ENCODE measurements around the gene SPATA24. TPM values are rescaled to one million over a fixed set of nuclear protein-coding genes. Genes with fewer than 3 reads are reported as not detected.
"Not testable (repeated sequence)": the region's sequence is repeated elsewhere in the genome, so short reads cannot be mapped to it uniquely, and the experiment has no call there.

SPATA24 gene
- polyA plus RNA-seq, 4 donors = 7.2 to 15.1 (median 10.7) TPM

- 98% methylated on average over 17 of the region's 17 CpGs for WGBS, 3 donors
- H3K4me3 ChIP-seq (ENCODE audit: low read depth in 1 of 3, low read length in 3 of 3); H3K9me3 ChIP-seq (ENCODE audit: control insufficient read depth in 2 of 2, insufficient read depth in 1 of 2, low read depth in 1 of 2, low read length in 1 of 2); H3K27ac ChIP-seq (ENCODE audit: low read depth in 1 of 3, low read length in 2 of 3); H3K36me3 ChIP-seq (ENCODE audit: control insufficient read depth in 3 of 3, insufficient read depth in 2 of 3, low read depth in 1 of 3, low read length in 3 of 3); FAIRE-seq; DNase-seq: not testable (repeated sequence)
- peaks cover 0 to 18% (median 3%) of the 10 kb centered on the region in 3 donors for H3K4me1 ChIP-seq (ENCODE audit: control insufficient read depth in 3 of 3, insufficient read depth in 2 of 3, low read depth in 1 of 3, low read length in 2 of 3)
- H3K27me3 ChIP-seq (ENCODE audit: control insufficient read depth in 3 of 3, insufficient read depth in 3 of 3, low read length in 3 of 3) = peaks cover 0 to 11% (median 0%) of the 10 kb centered on the region in 3 donors
These were observed 36.5 kb upstream of the SPATA24 start for GRCh38 chr5:139440416-139440815.

- DNase-seq = peak; percentile 91 to 94
- 3 to 6% (median 3%) methylated on average over 39 to 49 of the region's 49 CpGs for WGBS, 3 donors
These were observed 35.4 kb upstream of the SPATA24 start, which contains the start of gene DNAJC18 for GRCh38 chr5:139439013-139439903. Gene DNAJC18 (minus strand): TSS chr5:139439525. CDS start chr5:139439445, 80 bp downstream.

DNA sequence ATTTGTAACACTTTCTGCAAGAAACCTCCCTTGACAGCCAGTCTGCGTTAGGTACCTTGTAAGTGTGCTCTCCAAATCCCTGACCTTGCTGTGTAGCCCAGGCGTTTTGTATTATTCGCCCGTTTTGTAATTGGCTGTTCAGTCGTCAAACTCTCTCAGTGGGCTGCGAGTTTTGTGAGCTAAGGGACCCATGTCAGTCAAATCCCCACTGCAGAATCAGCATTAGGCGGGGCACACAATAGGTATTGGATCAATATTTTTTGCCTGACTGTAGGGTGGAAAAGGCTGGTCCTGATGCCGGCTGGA lies 34.8 kb upstream of the SPATA24 start:
- peak overlapping the region in 2 of 3 donors; percentile 12 to 95 for H3K27ac ChIP-seq (ENCODE audit: low read depth in 1 of 3, low read length in 2 of 3)
- WGBS, 3 donors = 15 to 30% (median 28%) methylated on average over 8 of the region's 8 CpGs
- peaks cover 0 to 3% (median 0%) of the 10 kb centered on the region in 3 donors for H3K36me3 ChIP-seq (ENCODE audit: control insufficient read depth in 3 of 3, insufficient read depth in 2 of 3, low read depth in 1 of 3, low read length in 3 of 3)
- no peak for FAIRE-seq
- H3K27me3 ChIP-seq (ENCODE audit: control insufficient read depth in 3 of 3, insufficient read depth in 3 of 3, low read length in 3 of 3) = peaks cover 0 to 8% (median 0%) of the 10 kb centered on the region in 3 donors
- H3K4me3 ChIP-seq (ENCODE audit: low read depth in 1 of 3, low read length in 3 of 3) = peak overlapping the region in 2 of 3 donors; percentile 75 to 90
- no peaks in the 10 kb centered on the region for H3K9me3 ChIP-seq (ENCODE audit: control insufficient read depth in 2 of 2, insufficient read depth in 1 of 2, low read depth in 1 of 2, low read length in 1 of 2)
- no peak for DNase-seq
- H3K4me1 ChIP-seq (ENCODE audit: control insufficient read depth in 3 of 3, insufficient read depth in 2 of 3, low read depth in 1 of 3, low read length in 2 of 3) = peaks cover 0 to 18% (median 3%) of the 10 kb centered on the region in 3 donors

More at GRCh38 chr5:139439013-139439903, 35.4 kb upstream of the SPATA24 start, which contains the start of gene DNAJC18:
- H3K36me3 ChIP-seq (ENCODE audit: control insufficient read depth in 3 of 3, insufficient read depth in 2 of 3, low read depth in 1 of 3, low read length in 3 of 3) = peaks cover 0 to 2% (median 0%) of the 10 kb centered on the region in 3 donors
- peak within 1 kb of the TSS; percentile 75 to 90 (median 79) for H3K4me3 ChIP-seq (ENCODE audit: low read depth in 1 of 3, low read length in 3 of 3)
- FAIRE-seq = no peak
- no peaks in the 10 kb centered on the region for H3K9me3 ChIP-seq (ENCODE audit: control insufficient read depth in 2 of 2, insufficient read depth in 1 of 2, low read depth in 1 of 2, low read length in 1 of 2)
- H3K27ac ChIP-seq (ENCODE audit: low read depth in 1 of 3, low read length in 2 of 3) = peak within 1 kb of the TSS; percentile 95 to 99 (median 98)
- peaks cover 0 to 8% (median 0%) of the 10 kb centered on the region in 3 donors for H3K27me3 ChIP-seq (ENCODE audit: control insufficient read depth in 3 of 3, insufficient read depth in 3 of 3, low read length in 3 of 3)
- peaks cover 0 to 18% (median 3%) of the 10 kb centered on the region in 3 donors for H3K4me1 ChIP-seq (ENCODE audit: control insufficient read depth in 3 of 3, insufficient read depth in 2 of 3, low read depth in 1 of 3, low read length in 2 of 3)

GRCh38 chr5:139435676-139436075 lies 31.8 kb upstream of the SPATA24 start:
- Histone ChIP-seq H3K27ac (ENCODE audit: low read depth in 1 of 3, low read length in 2 of 3) (no peak overlapping the region), H3K4me1 (ENCODE audit: control insufficient read depth in 3 of 3, insufficient read depth in 2 of 3, low read depth in 1 of 3, low read length in 2 of 3) (peaks cover 0 to 18% (median 3%) of the 10 kb centered on the region in 3 donors), H3K4me3 (ENCODE audit: low read depth in 1 of 3, low read length in 3 of 3) (no peak overlapping the region), H3K27me3 (ENCODE audit: control insufficient read depth in 3 of 3, insufficient read depth in 3 of 3, low read length in 3 of 3) (no peaks in the 10 kb centered on the region), H3K36me3 (ENCODE audit: control insufficient read depth in 3 of 3, insufficient read depth in 2 of 3, low read depth in 1 of 3, low read length in 3 of 3) (peaks cover 0 to 3% (median 0%) of the 10 kb centered on the region in 3 donors), H3K9me3 (ENCODE audit: control insufficient read depth in 2 of 2, insufficient read depth in 1 of 2, low read depth in 1 of 2, low read length in 1 of 2) (no peaks in the 10 kb centered on the region)
- DNase-seq = no peak
- 94 to 97% (median 94%) methylated on average over 3 of the region's 3 CpGs for WGBS, 3 donors
- no peak for FAIRE-seq

DNA sequence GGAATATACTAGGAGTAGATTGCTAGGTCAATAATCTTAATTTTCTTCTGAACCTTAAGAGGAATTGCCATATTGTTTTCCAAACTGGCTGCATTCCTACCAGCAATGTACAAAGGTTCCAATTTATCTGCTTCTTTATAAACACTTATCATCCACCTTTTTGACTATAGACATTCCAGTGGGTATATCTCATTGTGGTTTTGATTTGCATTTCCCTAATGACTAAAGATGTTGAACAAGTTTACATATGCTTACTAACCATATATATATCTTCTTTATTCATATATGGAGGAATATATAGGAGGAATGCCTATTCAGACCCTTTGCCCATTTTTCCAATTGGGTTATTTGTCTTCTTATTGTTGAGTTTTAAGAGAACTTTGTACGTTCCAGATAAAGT lies 27.8 kb upstream of the SPATA24 start:
- no peak overlapping the region for H3K27ac ChIP-seq (ENCODE audit: low read depth in 1 of 3, low read length in 2 of 3)
- FAIRE-seq = no peak

DNA sequence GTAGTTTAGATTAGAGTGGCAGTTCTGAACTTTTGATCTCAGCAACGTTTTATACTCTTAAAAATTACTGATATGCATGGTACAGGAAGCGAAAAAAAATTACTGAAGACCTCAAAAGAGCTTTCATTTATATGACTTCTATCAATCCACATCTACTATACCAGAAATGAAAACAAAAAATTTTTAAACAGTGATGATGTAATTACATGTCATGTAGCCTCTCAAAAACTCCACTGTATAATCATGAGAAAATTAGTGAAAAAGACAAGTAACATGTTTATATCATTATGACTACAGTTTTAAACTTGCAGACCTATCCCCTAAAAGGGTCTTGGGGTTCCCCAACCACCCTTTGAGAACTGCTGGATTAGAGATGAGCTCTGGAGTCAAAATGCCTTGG lies 26.1 kb upstream of the SPATA24 start:
- Histone ChIP-seq H3K9me3 (ENCODE audit: control insufficient read depth in 2 of 2, insufficient read depth in 1 of 2, low read depth in 1 of 2, low read length in 1 of 2) (no peaks in the 10 kb centered on the region), H3K27me3 (ENCODE audit: control insufficient read depth in 3 of 3, insufficient read depth in 3 of 3, low read length in 3 of 3) (no peaks in the 10 kb centered on the region), H3K4me1 (ENCODE audit: control insufficient read depth in 3 of 3, insufficient read depth in 2 of 3, low read depth in 1 of 3, low read length in 2 of 3) (no peaks in the 10 kb centered on the region), H3K27ac (ENCODE audit: low read depth in 1 of 3, low read length in 2 of 3) (no peak overlapping the region), H3K36me3 (ENCODE audit: control insufficient read depth in 3 of 3, insufficient read depth in 2 of 3, low read depth in 1 of 3, low read length in 3 of 3) (peaks cover 0 to 13% (median 3%) of the 10 kb centered on the region in 3 donors), H3K4me3 (ENCODE audit: low read depth in 1 of 3, low read length in 3 of 3) (no peak overlapping the region)
- WGBS, 3 donors = 55 to 64% (median 56%) methylated on average over 2 of the region's 2 CpGs
- no peak for DNase-seq
- no peak for FAIRE-seq

More for the DNA sequence above, 27.8 kb upstream of the SPATA24 start:
- WGBS, 3 donors = 76 to 91% (median 80%) methylated on average over 1 of the region's 1 CpG
- DNase-seq = no peak
- no peaks in the 10 kb centered on the region for H3K27me3 ChIP-seq (ENCODE audit: control insufficient read depth in 3 of 3, insufficient read depth in 3 of 3, low read length in 3 of 3)
- no peak overlapping the region for H3K4me3 ChIP-seq (ENCODE audit: low read depth in 1 of 3, low read length in 3 of 3)
- no peaks in the 10 kb centered on the region for H3K4me1 ChIP-seq (ENCODE audit: control insufficient read depth in 3 of 3, insufficient read depth in 2 of 3, low read depth in 1 of 3, low read length in 2 of 3)
- H3K36me3 ChIP-seq (ENCODE audit: control insufficient read depth in 3 of 3, insufficient read depth in 2 of 3, low read depth in 1 of 3, low read length in 3 of 3) = peaks cover 0 to 5% (median 1%) of the 10 kb centered on the region in 3 donors
- no peaks in the 10 kb centered on the region for H3K9me3 ChIP-seq (ENCODE audit: control insufficient read depth in 2 of 2, insufficient read depth in 1 of 2, low read depth in 1 of 2, low read length in 1 of 2)

DNA sequence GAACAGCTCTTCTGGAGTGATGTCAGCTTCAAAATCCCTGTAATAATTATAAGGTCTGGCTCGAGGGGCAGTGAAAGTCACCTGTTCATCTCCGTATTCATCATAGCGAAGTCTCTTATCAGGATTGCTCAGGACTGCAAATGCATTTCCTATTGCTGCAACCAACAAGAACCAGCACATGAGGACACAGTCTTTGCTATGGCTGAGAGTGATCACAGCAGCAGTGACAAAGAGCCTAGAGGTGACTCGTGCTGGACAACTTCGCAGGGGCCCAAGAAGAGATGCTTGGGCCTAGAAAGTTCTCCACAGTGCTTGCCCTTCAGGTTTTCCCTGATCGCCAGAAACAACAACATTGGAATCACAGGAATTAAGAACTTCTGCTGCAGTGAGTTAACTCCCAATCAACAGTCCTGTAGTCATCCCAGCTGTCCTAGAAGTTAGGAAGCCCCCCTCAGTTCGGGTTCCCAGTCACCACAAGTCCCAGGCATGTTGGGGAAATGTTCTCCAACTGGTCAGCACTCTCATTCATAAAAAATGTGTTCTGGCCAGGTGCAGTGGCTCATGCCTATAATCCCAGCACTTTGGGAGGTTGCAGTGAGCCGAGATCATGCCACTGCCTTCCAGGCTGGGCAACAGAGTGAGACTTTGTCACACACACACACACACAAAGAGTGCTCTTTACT lies 22.5 kb upstream of the SPATA24 start:
- no peak overlapping the region for H3K27ac ChIP-seq (ENCODE audit: low read depth in 1 of 3, low read length in 2 of 3)
- DNase-seq (no peak), FAIRE-seq (no peak)
- WGBS, 3 donors = 78 to 82% (median 79%) methylated on average over 8 of the region's 8 CpGs
- no peak overlapping the region for H3K4me3 ChIP-seq (ENCODE audit: low read depth in 1 of 3, low read length in 3 of 3)
- peaks cover 0 to 23% (median 3%) of the 10 kb centered on the region in 3 donors for H3K36me3 ChIP-seq (ENCODE audit: control insufficient read depth in 3 of 3, insufficient read depth in 2 of 3, low read depth in 1 of 3, low read length in 3 of 3)
- H3K4me1 ChIP-seq (ENCODE audit: control insufficient read depth in 3 of 3, insufficient read depth in 2 of 3, low read depth in 1 of 3, low read length in 2 of 3) = no peaks in the 10 kb centered on the region
- no peaks in the 10 kb centered on the region for H3K27me3 ChIP-seq (ENCODE audit: control insufficient read depth in 3 of 3, insufficient read depth in 3 of 3, low read length in 3 of 3)
- no peaks in the 10 kb centered on the region for H3K9me3 ChIP-seq (ENCODE audit: control insufficient read depth in 2 of 2, insufficient read depth in 1 of 2, low read depth in 1 of 2, low read length in 1 of 2)

DNA sequence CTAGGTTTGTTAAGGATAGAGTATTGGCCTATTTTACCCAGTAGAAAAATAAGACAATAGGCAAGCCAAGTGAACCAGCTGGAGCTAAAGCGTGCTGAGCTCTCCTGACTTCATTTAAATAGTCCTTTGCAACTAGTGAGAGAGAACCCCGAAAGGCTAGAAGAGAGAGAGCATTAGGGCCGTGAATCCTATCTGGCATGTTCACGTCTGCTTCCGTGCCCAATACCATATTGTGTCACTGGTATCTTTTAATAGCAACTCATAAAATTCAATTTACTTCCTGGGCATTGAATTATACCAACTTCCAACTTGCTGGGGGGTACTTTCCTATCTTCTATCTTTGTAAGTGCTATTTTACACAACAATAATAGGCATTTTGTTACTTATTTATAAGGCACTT lies 21.6 kb upstream of the SPATA24 start:
- no peak for DNase-seq
- H3K36me3 ChIP-seq (ENCODE audit: control insufficient read depth in 3 of 3, insufficient read depth in 2 of 3, low read depth in 1 of 3, low read length in 3 of 3) = peaks cover 0 to 26% (median 3%) of the 10 kb centered on the region in 3 donors
- 88 to 98% (median 92%) methylated on average over 5 of the region's 5 CpGs for WGBS, 3 donors

More for the DNA sequence above, 21.6 kb upstream of the SPATA24 start:
- H3K27me3 ChIP-seq (ENCODE audit: control insufficient read depth in 3 of 3, insufficient read depth in 3 of 3, low read length in 3 of 3) = no peaks in the 10 kb centered on the region
- no peak for FAIRE-seq
- H3K9me3 ChIP-seq (ENCODE audit: control insufficient read depth in 2 of 2, insufficient read depth in 1 of 2, low read depth in 1 of 2, low read length in 1 of 2) = no peaks in the 10 kb centered on the region
- H3K4me1 ChIP-seq (ENCODE audit: control insufficient read depth in 3 of 3, insufficient read depth in 2 of 3, low read depth in 1 of 3, low read length in 2 of 3) = no peaks in the 10 kb centered on the region
- no peak overlapping the region for H3K4me3 ChIP-seq (ENCODE audit: low read depth in 1 of 3, low read length in 3 of 3)
- no peak overlapping the region for H3K27ac ChIP-seq (ENCODE audit: low read depth in 1 of 3, low read length in 2 of 3)

All from small intestine (tissue), 7 donors.